Lower leg skin (tissue), 3 donors: ENCODE data around the gene ST3GAL3.

Experiments used
- POLR2A ChIP-seq, 2 donors: fragments of 450-650 bp; IDR thresholded peaks; one replicate each; pipeline ENCODE4 v1.6.1; 2016 to 2017; ENCODE audit warnings: antibody characterized with exemption in 2 of 2, mild to moderate bottlenecking in 1 of 2, moderate library complexity in 1 of 2
- TF ChIP-seq, protein P1 (sequence below), 3 donors: fragments of 450-650 bp; IDR thresholded peaks; one replicate each; pipeline ENCODE4 v1.5.1; 2016; ENCODE audit warnings: antibody characterized with exemption in 3 of 3, mild to moderate bottlenecking in 3 of 3, moderate library complexity in 2 of 3

DNA sequence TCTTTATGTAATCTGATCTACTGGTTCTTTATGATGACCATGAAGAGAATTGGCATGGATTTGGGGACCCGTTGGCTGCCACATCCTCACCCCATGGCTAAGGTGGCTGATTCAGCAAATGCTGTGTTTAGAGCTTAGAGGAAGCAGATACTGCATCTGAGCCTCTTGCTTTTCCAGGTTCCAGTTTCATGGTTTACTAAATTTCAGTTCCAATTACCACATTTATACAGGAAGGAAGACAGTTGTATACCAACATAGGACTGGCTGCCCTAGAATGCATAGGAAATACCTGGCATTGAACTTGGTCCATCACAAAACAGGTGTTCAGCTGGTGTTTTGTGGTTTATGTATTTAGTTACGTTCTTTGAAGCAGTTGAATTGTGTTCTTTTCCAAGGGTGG, 107.1 kb downstream of the ST3GAL3 start:
- TF ChIP-seq, protein P1, sequence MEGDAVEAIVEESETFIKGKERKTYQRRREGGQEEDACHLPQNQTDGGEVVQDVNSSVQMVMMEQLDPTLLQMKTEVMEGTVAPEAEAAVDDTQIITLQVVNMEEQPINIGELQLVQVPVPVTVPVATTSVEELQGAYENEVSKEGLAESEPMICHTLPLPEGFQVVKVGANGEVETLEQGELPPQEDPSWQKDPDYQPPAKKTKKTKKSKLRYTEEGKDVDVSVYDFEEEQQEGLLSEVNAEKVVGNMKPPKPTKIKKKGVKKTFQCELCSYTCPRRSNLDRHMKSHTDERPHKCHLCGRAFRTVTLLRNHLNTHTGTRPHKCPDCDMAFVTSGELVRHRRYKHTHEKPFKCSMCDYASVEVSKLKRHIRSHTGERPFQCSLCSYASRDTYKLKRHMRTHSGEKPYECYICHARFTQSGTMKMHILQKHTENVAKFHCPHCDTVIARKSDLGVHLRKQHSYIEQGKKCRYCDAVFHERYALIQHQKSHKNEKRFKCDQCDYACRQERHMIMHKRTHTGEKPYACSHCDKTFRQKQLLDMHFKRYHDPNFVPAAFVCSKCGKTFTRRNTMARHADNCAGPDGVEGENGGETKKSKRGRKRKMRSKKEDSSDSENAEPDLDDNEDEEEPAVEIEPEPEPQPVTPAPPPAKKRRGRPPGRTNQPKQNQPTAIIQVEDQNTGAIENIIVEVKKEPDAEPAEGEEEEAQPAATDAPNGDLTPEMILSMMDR (IDR thresholded peaks at IDR 0.05) = no peak
- no peak for TF ChIP-seq POLR2A (IDR thresholded peaks at IDR 0.05)
